ENCODE measurements around the gene MGAT4B. TPM values are rescaled to one million over a fixed set of nuclear protein-coding genes. Genes with fewer than 3 reads are reported as not detected.

The MGAT4B gene
- total RNA-seq, 1 experiment from 2014 or later: 406 TPM

GRCh38 chr5:179821298-179822058 is 14.8 kb upstream of the MGAT4B start:
- Histone ChIP-seq H3K36me3 (ENCODE audit: control insufficient read depth, insufficient read depth, low read length) (peaks cover 10% of the 10 kb centered on the region), H3K27me3 (ENCODE audit: control insufficient read depth, insufficient read depth, low read length) (no peaks in the 10 kb centered on the region), H3K4me3 (ENCODE audit: low read depth in 2 of 2, low read length in 2 of 2) (peak overlapping the region; percentile 73 to 95), H3K27ac (ENCODE audit: low read length) (peak overlapping the region; percentile 85), H3K4me1 (ENCODE audit: control insufficient read depth, insufficient read depth, low read length) (peaks cover 66% of the 10 kb centered on the region), H3K9me3 (ENCODE audit: control insufficient read depth, insufficient read depth, low read depth, low read length) (no peaks in the 10 kb centered on the region)
- TSS peak; percentile 82 for BruUV-seq (replicated peaks)
- in situ Hi-C loops (cut with HindIII; ENCODE audit: low pct_unique_long_range_greater_than_20kb, low sequenced_read_pairs): no loop called here
- intact Hi-C loops (cut with micrococcal nuclease; ENCODE audit: unreplicated experiment): no loop called here
- ATAC-seq (peak; percentile 56), DNase-seq (ENCODE audit: low read depth, low spot score) (no peak)
- TF ChIP-seq CTCF (IDR thresholded peaks at IDR 0.05): no peak
- no peak for TF ChIP-seq TCF7L2 (IDR thresholded peaks at IDR 0.05; ENCODE audit: low read depth, low read length)
- TF ChIP-seq REST (IDR thresholded peaks at IDR 0.05; ENCODE audit: insufficient read depth in 1 of 2, low read depth in 2 of 2, low read length in 1 of 2): no peak
- peak; percentile 95 for TF ChIP-seq POLR2AphosphoS5 (IDR thresholded peaks at IDR 0.05; ENCODE audit: low read depth, low read length)
- 0 out of 2 replicates have a peak, but pooled peaks have one; percentile 86 for TF ChIP-seq SIN3A (IDR thresholded peaks at IDR 0.05; ENCODE audit: borderline replicate concordance, insufficient read depth, low read depth, low read length)
- POLR2A ChIA-PET: interaction anchor here (0.6 kb wide), 1 partner anchor 9 kb away, joined by 5 read pairs; no protein-coding TSS in a partner anchor
- CTCF ChIA-PET: no interaction called here

GRCh38 chr5:179820483-179821297 is 14.0 kb upstream of the MGAT4B start, which contains the start of gene SQSTM1:
Gene SQSTM1, plus strand, starts transcription at chr5:179820905. Its CDS starts 32 bp downstream, at chr5:179820937.
- peaks cover 59% of the 10 kb centered on the region for H3K4me1 ChIP-seq (ENCODE audit: control insufficient read depth, insufficient read depth, low read length)
- in situ Hi-C loops (cut with HindIII; ENCODE audit: low pct_unique_long_range_greater_than_20kb, low sequenced_read_pairs) (no loop called here), intact Hi-C loops (cut with micrococcal nuclease; ENCODE audit: unreplicated experiment) (no loop called here)
- no peaks in the 10 kb centered on the region for H3K27me3 ChIP-seq (ENCODE audit: control insufficient read depth, insufficient read depth, low read length)
- ChIA-PET POLR2A (interaction anchor here (0.6 kb wide), 1 partner anchor 31 kb away, joined by 7 read pairs; no protein-coding TSS in a partner anchor), CTCF (interaction anchor here (1.2 kb wide), 1 partner anchor 58 kb away, joined by 3 read pairs; no protein-coding TSS in a partner anchor)
- H3K36me3 ChIP-seq (ENCODE audit: control insufficient read depth, insufficient read depth, low read length): peaks cover 10% of the 10 kb centered on the region
- ATAC-seq: peak; percentile 60
- H3K4me3 ChIP-seq (ENCODE audit: low read depth in 2 of 2, low read length in 2 of 2): peak within 1 kb of the TSS; percentile 73 to 95
- DNase-seq (ENCODE audit: low read depth, low spot score): no peak
- TF ChIP-seq REST (IDR thresholded peaks at IDR 0.05; ENCODE audit: insufficient read depth in 1 of 2, low read depth in 2 of 2, low read length in 1 of 2): 0 out of 4 replicates have a peak, but pooled peaks of 1 of the 2 experiments have one; percentile 29
- no peak for TF ChIP-seq CTCF (IDR thresholded peaks at IDR 0.05)
- TF ChIP-seq POLR2AphosphoS5 (IDR thresholded peaks at IDR 0.05; ENCODE audit: low read depth, low read length): peak; percentile 99
- no peak for TF ChIP-seq TCF7L2 (IDR thresholded peaks at IDR 0.05; ENCODE audit: low read depth, low read length)
- TF ChIP-seq SIN3A (IDR thresholded peaks at IDR 0.05; ENCODE audit: borderline replicate concordance, insufficient read depth, low read depth, low read length): peak; percentile 79
- peak within 1 kb of the TSS; percentile 99 for H3K27ac ChIP-seq (ENCODE audit: low read length)
- BruUV-seq (replicated peaks): no TSS peak
- no peaks in the 10 kb centered on the region for H3K9me3 ChIP-seq (ENCODE audit: control insufficient read depth, insufficient read depth, low read depth, low read length)

Data from Panc1 (cell line).